Epithelial cell of proximal tubule (primary cell): ENCODE measurements around the gene ZFP2. TPM values are rescaled to one million over a fixed set of nuclear protein-coding genes. Genes with fewer than 3 reads are reported as not detected.
"Not testable (repeated sequence)": the region's sequence is repeated elsewhere in the genome, so short reads cannot be mapped to it uniquely, and the experiment has no call there.

Experiments used
- DNase-seq: peaks from one replicate; pipeline ENCODE4 v3.0.0-alpha.2; 2011; ENCODE audit warnings: low read depth
- H3K4me3 ChIP-seq: 2 replicates; pipeline ENCODE4 v1.5.1; 2011; ENCODE audit warnings: low read depth, mild to moderate bottlenecking, low read length
- CTCF ChIP-seq: conservative IDR thresholded peaks from 2 replicates; pipeline ENCODE4 v1.5.1; 2012; ENCODE audit warnings: low read depth, mild to moderate bottlenecking, low read length
- total RNA-seq: library from RNA; depleted of rRNA; stranded (reverse); fragments of >200 nt; gene quantifications from 2 replicates; pipeline ENCODE4 v1.2.3, GENCODE V29; 2015

Gene ZFP2
- 0.29 and 0.86 TPM in 2 replicates for total RNA-seq

GRCh38 chr5:178895615-178896571 lies at the start of gene ZFP2:
Gene ZFP2 (plus strand): TSS chr5:178895913. CDS start chr5:178931314, 35,401 bp downstream.
- H3K4me3 ChIP-seq: peak within 1 kb of the TSS; percentile 84
- DNase-seq: no peak
- TF ChIP-seq CTCF: no peak

GRCh38 chr5:178849316-178849715 lies 46.4 kb upstream of the ZFP2 start:
- no peak overlapping the region for H3K4me3 ChIP-seq
- DNase-seq: no peak
- TF ChIP-seq CTCF: no peak

- TF ChIP-seq CTCF: no peak
- H3K4me3 ChIP-seq: no peak overlapping the region
- DNase-seq: no peak
Measured at GRCh38 chr5:178851951-178852350, 43.8 kb upstream of the ZFP2 start.

GRCh38 chr5:178854284-178854683 lies 41.4 kb upstream of the ZFP2 start:
- DNase-seq: no peak
- no peak for TF ChIP-seq CTCF
- H3K4me3 ChIP-seq: no peak overlapping the region

- peak within 1 kb of the TSS; percentile 70 for H3K4me3 ChIP-seq
- peak; percentile 69 for DNase-seq
- peak; percentile 11 for TF ChIP-seq CTCF
Measured at GRCh38 chr5:178859625-178860521, 35.8 kb upstream of the ZFP2 start, which contains the start of gene ZNF354B. Gene ZNF354B (plus strand): TSS chr5:178859953. CDS start chr5:178861048, 1,095 bp downstream.

GRCh38 chr5:178860615-178861014 lies 35.1 kb upstream of the ZFP2 start:
- H3K4me3 ChIP-seq: peak overlapping the region; percentile 70
- not testable (repeated sequence) for DNase-seq

- TF ChIP-seq CTCF: no peak
- no peak for DNase-seq
- no peak overlapping the region for H3K4me3 ChIP-seq
Measured at GRCh38 chr5:178861627-178862026, 34.1 kb upstream of the ZFP2 start.
